ENCODE data around the gene GABRG3. TPM values are rescaled to one million over a fixed set of nuclear protein-coding genes. Genes with fewer than 3 reads are reported as not detected.

GABRG3 gene
- total RNA-seq, 1 donor from 2014 or later: not detected

- FAIRE-seq (no peak), DNase-seq (ENCODE audit: low read depth) (no peak)
- Histone ChIP-seq H3K4me3 (ENCODE audit: low read depth, low read length) (no peak overlapping the region), H3K36me3 (ENCODE audit: control insufficient read depth, insufficient read depth, low read length) (no peaks in the 10 kb centered on the region), H3K27me3 (ENCODE audit: control insufficient read depth, insufficient read depth, low read length) (no peaks in the 10 kb centered on the region)
- TF ChIP-seq CTCF (IDR thresholded peaks at IDR 0.05; ENCODE audit: insufficient read depth, low read length, severe bottlenecking): no peak
Measured at GRCh38 chr15:27550635-27551034, 579.7 kb downstream of the GABRG3 start.

DNA sequence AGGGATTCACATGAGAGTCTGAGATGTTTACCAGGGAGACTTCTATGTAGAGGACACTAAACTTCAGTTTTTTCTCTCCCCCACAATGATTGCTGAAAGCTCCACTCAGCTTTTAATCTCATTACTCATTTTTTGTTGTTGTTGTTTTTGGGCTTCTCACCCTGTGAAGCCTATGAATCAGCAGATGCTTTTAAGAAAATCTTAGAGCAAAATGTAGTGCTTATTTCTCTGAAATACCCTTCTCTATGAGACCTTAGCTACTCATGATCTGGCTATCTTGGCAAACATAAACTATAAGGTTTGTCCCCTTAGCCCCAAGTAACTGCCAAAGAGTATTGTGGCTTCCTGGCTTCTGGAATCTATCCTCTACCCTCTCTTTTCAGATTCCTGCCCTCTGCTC is 590.8 kb downstream of the GABRG3 start:
- DNase-seq (ENCODE audit: low read depth) (peak; percentile 15), FAIRE-seq (no peak)
- TF ChIP-seq CTCF (IDR thresholded peaks at IDR 0.05; ENCODE audit: insufficient read depth, low read length, severe bottlenecking): no peak

DNA sequence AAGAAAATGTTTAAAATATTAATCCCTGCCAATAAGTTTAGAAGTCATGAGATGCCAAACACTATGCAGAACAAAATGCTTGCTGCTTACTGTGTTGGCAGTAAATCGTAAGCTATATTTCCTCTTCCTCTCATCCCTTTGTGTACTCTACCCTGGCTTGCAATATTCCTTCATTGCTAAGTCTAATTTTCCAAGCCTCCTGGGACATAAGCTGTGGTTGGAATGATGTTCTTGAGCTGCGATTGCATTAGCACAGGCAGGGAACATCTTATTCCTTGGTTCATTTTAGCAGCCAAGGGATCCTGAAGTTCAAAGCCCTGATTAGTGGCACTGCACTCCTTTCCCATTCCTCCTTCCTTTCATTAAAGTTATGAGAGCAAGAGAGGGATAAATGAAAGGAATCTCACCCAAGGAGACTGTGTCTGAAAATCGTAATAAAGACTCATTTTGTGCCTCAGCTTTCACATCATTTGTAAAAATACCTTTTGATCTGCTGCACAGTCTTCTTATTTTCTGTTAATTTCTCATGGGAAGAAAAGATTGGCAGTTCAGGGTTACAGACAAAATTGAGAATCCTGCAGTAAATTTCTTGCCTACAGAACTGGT is 592.9 kb downstream of the GABRG3 start:
- Histone ChIP-seq H3K36me3 (ENCODE audit: control insufficient read depth, insufficient read depth, low read length) (no peaks in the 10 kb centered on the region), H3K27me3 (ENCODE audit: control insufficient read depth, insufficient read depth, low read length) (no peaks in the 10 kb centered on the region), H3K4me3 (ENCODE audit: low read depth, low read length) (no peak overlapping the region)
- FAIRE-seq: no peak
- no peak for DNase-seq (ENCODE audit: low read depth)
- TF ChIP-seq CTCF (IDR thresholded peaks at IDR 0.05; ENCODE audit: insufficient read depth, low read length, severe bottlenecking): no peak

More for the DNA sequence above, 590.8 kb downstream of the GABRG3 start:
- Histone ChIP-seq H3K27me3 (ENCODE audit: control insufficient read depth, insufficient read depth, low read length) (no peaks in the 10 kb centered on the region), H3K36me3 (ENCODE audit: control insufficient read depth, insufficient read depth, low read length) (no peaks in the 10 kb centered on the region), H3K4me3 (ENCODE audit: low read depth, low read length) (no peak overlapping the region)

GRCh38 chr15:27564656-27565055 is 593.7 kb downstream of the GABRG3 start:
- TF ChIP-seq CTCF (IDR thresholded peaks at IDR 0.05; ENCODE audit: insufficient read depth, low read length, severe bottlenecking): no peak
- FAIRE-seq: no peak
- Histone ChIP-seq H3K27me3 (ENCODE audit: control insufficient read depth, insufficient read depth, low read length) (no peaks in the 10 kb centered on the region), H3K4me3 (ENCODE audit: low read depth, low read length) (no peak overlapping the region), H3K36me3 (ENCODE audit: control insufficient read depth, insufficient read depth, low read length) (no peaks in the 10 kb centered on the region)
- no peak for DNase-seq (ENCODE audit: low read depth)

DNA sequence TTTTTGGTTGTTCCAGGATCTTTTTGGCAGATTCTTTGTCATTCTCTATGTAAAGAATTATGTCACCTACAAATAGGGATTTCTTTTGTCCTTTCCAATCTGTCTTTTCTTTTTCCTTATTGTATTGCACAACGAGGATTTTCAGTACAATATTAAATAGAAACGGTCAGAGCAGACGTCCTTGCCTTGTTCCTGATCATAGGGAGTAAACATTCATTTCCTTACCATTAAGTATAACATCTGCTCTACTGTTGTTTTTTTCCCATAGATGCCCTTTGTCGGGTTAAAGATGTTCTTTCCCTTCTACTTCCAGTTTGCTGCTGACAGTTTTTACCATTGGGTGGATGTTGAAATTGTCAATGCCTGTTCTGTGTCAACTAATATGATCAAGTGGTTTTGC is 599.8 kb downstream of the GABRG3 start:
- FAIRE-seq: no peak
- no peak for TF ChIP-seq CTCF (IDR thresholded peaks at IDR 0.05; ENCODE audit: insufficient read depth, low read length, severe bottlenecking)
- Histone ChIP-seq H3K4me3 (ENCODE audit: low read depth, low read length) (no peak overlapping the region), H3K27me3 (ENCODE audit: control insufficient read depth, insufficient read depth, low read length) (no peaks in the 10 kb centered on the region), H3K36me3 (ENCODE audit: control insufficient read depth, insufficient read depth, low read length) (no peaks in the 10 kb centered on the region)
- no peak for DNase-seq (ENCODE audit: low read depth)
